ENCODE results near the gene ZNF544.
"Not testable (repeated sequence)": the region's sequence is repeated elsewhere in the genome, so short reads cannot be mapped to it uniquely, and the experiment has no call there.

The ZNF544 gene

GRCh38 chr19:58258259-58258658 is 29.5 kb downstream of the ZNF544 start:
- DNase-seq, result not testable (repeated sequence)

GRCh38 chr19:58261600-58261967 is 32.9 kb downstream of the ZNF544 start:
- no peak for DNase-seq

- DNase-seq, result no peak
These were observed 33.5 kb downstream of the ZNF544 start for GRCh38 chr19:58261968-58262921.

GRCh38 chr19:58262922-58263296 is 34.2 kb downstream of the ZNF544 start:
- DNase-seq, result no peak

- DNase-seq, result no peak
These were observed 36.4 kb downstream of the ZNF544 start for GRCh38 chr19:58265100-58265499.

- no peak for DNase-seq
These were observed 39.6 kb downstream of the ZNF544 start for GRCh38 chr19:58268344-58268743.

- DNase-seq, result no peak
These were observed 46.1 kb downstream of the ZNF544 start for GRCh38 chr19:58274771-58275201.

GRCh38 chr19:58275564-58275963 is 46.9 kb downstream of the ZNF544 start:
- no peak for DNase-seq

- DNase-seq, result no peak
These were observed 48.5 kb downstream of the ZNF544 start for GRCh38 chr19:58277197-58277596.

GRCh38 chr19:58277748-58278540 is 49.2 kb downstream of the ZNF544 start:
- no peak for DNase-seq

- peak; percentile 98 for DNase-seq
These were observed 49.9 kb downstream of the ZNF544 start, which contains the start of gene ZNF8 for GRCh38 chr19:58278541-58279041. Gene ZNF8 (plus strand): TSS chr19:58278955. CDS start chr19:58279082, 127 bp downstream.

GRCh38 chr19:58279042-58279924 is 50.6 kb downstream of the ZNF544 start:
- DNase-seq, result no peak

GRCh38 chr19:58279925-58280316 is 51.2 kb downstream of the ZNF544 start:
- DNase-seq, result no peak

GRCh38 chr19:58284199-58284598 is 55.5 kb downstream of the ZNF544 start:
- DNase-seq, result no peak

GRCh38 chr19:58291943-58292342 is 63.2 kb downstream of the ZNF544 start:
- no peak for DNase-seq

GRCh38 chr19:58294743-58295374 is 66.1 kb downstream of the ZNF544 start:
- DNase-seq, result no peak

GRCh38 chr19:58296104-58296503 is 67.4 kb downstream of the ZNF544 start:
- no peak for DNase-seq

- no peak for DNase-seq
These were observed 71.9 kb downstream of the ZNF544 start for GRCh38 chr19:58300620-58301019.

GRCh38 chr19:58304255-58304654 is 75.5 kb downstream of the ZNF544 start:
- DNase-seq, result no peak

- DNase-seq, result no peak
These were observed 76.0 kb downstream of the ZNF544 start for GRCh38 chr19:58304748-58305064.

- peak; percentile 92 for DNase-seq
These were observed 76.6 kb downstream of the ZNF544 start, which contains the start of gene ERVK3-1 for GRCh38 chr19:58305065-58305931. Gene ERVK3-1 (plus strand): TSS chr19:58305377. CDS start chr19:58312169, 6,792 bp downstream.
